OCI-LY3 (cell line): ENCODE results near the gene ABCA10.

Source experiments
- H2AFZ ChIP-seq: fragments of 200-600, 300-600 bp; shearing (Covaris generic); 2 replicates; pipeline ENCODE4 v1.6.0; 2014; ENCODE audit warnings: antibody characterized with exemption, low read depth, low read length
- H3K27ac ChIP-seq: fragments of 200-600, 300-600 bp; sonication (generic); 2 replicates; pipeline ENCODE4 v1.5.1; 2014; ENCODE audit warnings: mild to moderate bottlenecking, low read length, moderate library complexity, mixed read lengths
- H3K27me3 ChIP-seq: fragments of 200-600, 300-600 bp; sonication (generic); 2 replicates; pipeline ENCODE4 v1.6.1; 2014; ENCODE audit warnings: low read depth, low read length, mixed read lengths
- H3K36me3 ChIP-seq: fragments of 200-600, 300-600 bp; sonication (generic); replicated peaks from 2 replicates; pipeline ENCODE3; 2014; ENCODE audit warnings: low read depth, low read length, mixed read lengths
- H3K4me1 ChIP-seq: fragments of 300-600, 200-600 bp; sonication (generic); 2 replicates; pipeline ENCODE4 v1.6.1; 2014; ENCODE audit warnings: low read length, mixed read lengths
- H3K4me2 ChIP-seq: fragments of 200-600, 300-600 bp; sonication (generic); 2 replicates; pipeline ENCODE4 v1.6.1; 2014; ENCODE audit warnings: low read length, mixed read lengths
- H3K4me3 ChIP-seq: fragments of 300-600, 200-600 bp; sonication (generic); 2 replicates; pipeline ENCODE4 v1.5.1; 2014; ENCODE audit warnings: antibody characterized with exemption, mild to moderate bottlenecking, low read length, moderate library complexity
- H3K79me2 ChIP-seq: fragments of 300-600, 200-600 bp; shearing (Covaris generic); 2 replicates; pipeline ENCODE4 v1.6.1; 2014; ENCODE audit warnings: mild to moderate bottlenecking, low read length, mixed read lengths
- H3K9ac ChIP-seq: fragments of 300-600, 200-600 bp; shearing (Covaris generic); 2 replicates; pipeline ENCODE4 v1.6.0; 2014; ENCODE audit warnings: mild to moderate bottlenecking, low read length, moderate library complexity
- H3K9me3 ChIP-seq: fragments of 200-600, 300-600 bp; shearing (Covaris generic); 2 replicates; pipeline ENCODE4 v1.6.1; 2014; ENCODE audit warnings: low read length, mixed read lengths; ENCODE audit not compliant: insufficient read depth
- H4K20me1 ChIP-seq: fragments of 200-600, 300-600 bp; sonication (generic); 2 replicates; pipeline ENCODE4 v1.6.1; 2016; ENCODE audit warnings: low read length, mixed read lengths; ENCODE audit not compliant: insufficient read depth
- CTCF ChIP-seq: fragments of 200-600, 300-600 bp; sonication (generic); IDR thresholded peaks from 2 replicates; pipeline ENCODE4 v1.5.1; 2014; ENCODE audit warnings: antibody characterized with exemption, low read length, low read depth
- EZH2phosphoT487 ChIP-seq: fragments of 200-600 bp; shearing (Covaris generic); IDR thresholded peaks from 2 replicates; pipeline ENCODE4 v1.6.1; 2018; ENCODE audit warnings: antibody characterized with exemption, mixed run types, low read depth

ABCA10 gene

GRCh38 chr17:69235338-69236058 is 6.9 kb upstream of the ABCA10 start:
- H3K4me2 ChIP-seq: 0 out of 2 replicates have a peak overlapping the region, but pooled peaks have one; percentile 19
- no peaks in the 10 kb centered on the region for H4K20me1 ChIP-seq
- peaks cover 18% of the 10 kb centered on the region for H3K36me3 ChIP-seq
- TF ChIP-seq EZH2phosphoT487 (no peak), CTCF (peak; percentile 88)
- H3K27me3 ChIP-seq: no peaks in the 10 kb centered on the region
- no peak overlapping the region for H3K4me3 ChIP-seq
- H3K79me2 ChIP-seq: no peaks in the 10 kb centered on the region
- no peak overlapping the region for H3K27ac ChIP-seq
- 0 out of 2 replicates have a peak overlapping the region, but pooled peaks have one; percentile 15 for H3K9ac ChIP-seq
- peaks cover 6% of the 10 kb centered on the region for H3K4me1 ChIP-seq
- H3K9me3 ChIP-seq: peaks cover 12% of the 10 kb centered on the region
- H2AFZ ChIP-seq: no peak overlapping the region

GRCh38 chr17:69232650-69233049 is 4.0 kb upstream of the ABCA10 start:
- Histone ChIP-seq H3K79me2 (no peaks in the 10 kb centered on the region), H3K27me3 (no peaks in the 10 kb centered on the region), H2AFZ (no peak overlapping the region), H3K4me3 (no peak overlapping the region), H3K4me1 (peaks cover 12% of the 10 kb centered on the region), H3K9me3 (peaks cover 12% of the 10 kb centered on the region), H3K4me2 (no peak overlapping the region), H4K20me1 (no peaks in the 10 kb centered on the region), H3K36me3 (peaks cover 16% of the 10 kb centered on the region), H3K27ac (no peak overlapping the region), H3K9ac (no peak overlapping the region)
- no peak for TF ChIP-seq CTCF
- TF ChIP-seq EZH2phosphoT487: no peak

- H3K9ac ChIP-seq: no peak overlapping the region
- no peak for TF ChIP-seq EZH2phosphoT487
- no peak for TF ChIP-seq CTCF
- H3K4me3 ChIP-seq: no peak overlapping the region
- peaks cover 18% of the 10 kb centered on the region for H3K4me1 ChIP-seq
- H3K9me3 ChIP-seq: peaks cover 12% of the 10 kb centered on the region
- H3K79me2 ChIP-seq: no peaks in the 10 kb centered on the region
- H3K27me3 ChIP-seq: no peaks in the 10 kb centered on the region
- no peak overlapping the region for H2AFZ ChIP-seq
- H3K36me3 ChIP-seq: peaks cover 16% of the 10 kb centered on the region
- H3K27ac ChIP-seq: no peak overlapping the region
- H3K4me2 ChIP-seq: no peak overlapping the region
- no peaks in the 10 kb centered on the region for H4K20me1 ChIP-seq
These were observed 2.9 kb upstream of the ABCA10 start for GRCh38 chr17:69231521-69231920.

- H3K27ac ChIP-seq: no peak overlapping the region
- no peak overlapping the region for H3K4me2 ChIP-seq
- H3K27me3 ChIP-seq: no peaks in the 10 kb centered on the region
- H4K20me1 ChIP-seq: no peaks in the 10 kb centered on the region
- no peak overlapping the region for H3K4me3 ChIP-seq
- no peak overlapping the region for H2AFZ ChIP-seq
- H3K9ac ChIP-seq: no peak overlapping the region
- H3K4me1 ChIP-seq: peaks cover 18% of the 10 kb centered on the region
- peaks cover 12% of the 10 kb centered on the region for H3K9me3 ChIP-seq
- peaks cover 16% of the 10 kb centered on the region for H3K36me3 ChIP-seq
- no peaks in the 10 kb centered on the region for H3K79me2 ChIP-seq
- no peak for TF ChIP-seq EZH2phosphoT487
- TF ChIP-seq CTCF: no peak
These were observed 2.3 kb upstream of the ABCA10 start for GRCh38 chr17:69230939-69231338.
